ENCODE data around the gene VPS37C.

VPS37C gene

DNA sequence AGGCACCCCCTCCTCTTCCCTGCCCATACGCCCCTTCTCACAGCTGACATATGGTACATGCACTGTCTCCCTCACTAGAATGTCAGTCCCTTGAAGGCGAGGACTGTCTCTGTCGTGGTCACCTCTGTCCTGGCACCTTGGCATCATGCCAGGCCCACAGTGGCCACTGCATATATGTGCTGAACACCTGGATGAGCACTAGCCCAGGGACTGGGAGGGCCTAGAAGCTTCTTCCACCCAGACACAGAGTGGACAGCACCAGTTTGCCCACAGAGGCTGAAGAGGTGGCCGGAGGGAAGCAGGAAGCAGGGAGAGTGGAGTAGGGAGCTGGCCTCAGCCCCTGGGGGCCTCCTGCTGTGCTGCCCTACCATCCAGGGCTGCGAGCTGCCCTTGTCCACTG lies 28.6 kb downstream of the VPS37C start:
- no peak for DNase-seq (ENCODE audit: low spot score)

DNA sequence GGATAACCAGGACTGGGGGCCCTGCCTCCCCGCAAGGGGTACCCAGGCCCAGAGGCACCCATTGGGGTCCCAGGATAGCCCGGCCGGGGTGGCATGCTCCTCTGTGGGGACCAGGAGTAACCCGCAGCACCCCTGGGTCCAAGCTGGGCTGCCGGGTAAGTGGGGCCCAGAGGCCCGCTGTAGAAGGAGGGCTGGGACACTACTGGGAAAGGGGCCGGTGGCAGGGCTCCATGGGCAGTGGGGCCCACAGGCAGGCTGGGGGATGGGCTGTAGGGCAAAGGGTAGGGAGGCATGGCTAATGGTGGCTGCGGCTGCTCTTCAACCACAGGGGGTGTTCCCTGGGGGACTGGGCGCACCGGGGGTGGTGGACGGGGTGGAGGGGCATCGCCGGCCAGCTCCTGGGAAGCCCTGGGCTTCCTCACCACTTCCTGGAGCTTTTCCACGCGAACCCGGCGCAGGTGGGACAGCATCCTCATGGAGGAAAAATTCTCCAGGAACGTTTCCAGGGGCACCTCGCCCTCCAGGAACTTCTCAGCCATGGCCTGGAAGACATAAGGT lies 29.1 kb downstream of the VPS37C start:
- no peak for DNase-seq (ENCODE audit: low spot score)

- no peak for DNase-seq (ENCODE audit: low spot score)
These were observed 29.6 kb downstream of the VPS37C start for GRCh38 chr11:61131586-61131985.

- no peak for DNase-seq (ENCODE audit: low spot score)
These were observed 30.0 kb downstream of the VPS37C start for GRCh38 chr11:61131186-61131585.

GRCh38 chr11:61129639-61130523 lies 31.3 kb downstream of the VPS37C start:
- peak; percentile 96 for DNase-seq (ENCODE audit: low spot score)

DNA sequence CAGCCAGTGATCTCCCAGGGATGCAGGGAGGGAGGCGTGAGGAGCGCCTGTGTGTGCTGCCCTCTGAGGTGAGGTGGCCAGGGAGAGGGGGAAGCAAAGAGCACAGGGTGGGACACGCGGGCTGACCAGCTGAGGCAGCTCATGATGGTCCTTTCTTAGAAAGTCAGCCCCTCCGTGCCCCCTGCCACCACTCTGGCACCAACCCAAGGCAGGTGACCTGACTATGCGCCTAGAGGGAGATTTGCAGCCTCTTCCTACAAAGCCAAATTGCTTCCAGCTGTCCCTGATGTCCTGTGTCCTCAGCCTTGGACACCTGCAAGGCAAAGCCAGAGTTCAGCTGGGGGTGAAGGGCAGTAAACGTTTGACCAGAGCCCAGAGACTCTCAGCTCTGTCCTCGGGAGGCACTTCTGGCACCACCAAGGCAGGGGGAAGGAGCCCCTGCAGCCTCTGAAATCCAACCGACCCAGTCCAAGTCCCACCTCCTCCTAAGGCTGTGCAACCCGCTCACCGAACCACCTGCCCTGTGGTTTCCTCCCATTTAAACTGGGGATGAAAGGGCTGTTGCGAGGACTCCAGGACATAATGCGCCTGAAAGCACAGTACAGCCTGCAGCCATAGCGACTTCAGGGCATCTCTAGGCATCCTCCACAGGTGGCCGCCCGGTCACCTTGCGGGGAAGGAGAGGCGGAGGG lies 32.1 kb downstream of the VPS37C start:
- no peak for DNase-seq (ENCODE audit: low spot score)

GRCh38 chr11:61127991-61128390 lies 33.2 kb downstream of the VPS37C start:
- DNase-seq (ENCODE audit: low spot score), result no peak

- DNase-seq (ENCODE audit: low spot score), result no peak
These were observed 35.0 kb downstream of the VPS37C start for GRCh38 chr11:61126256-61126655.

GRCh38 chr11:61125310-61125684 lies 35.9 kb downstream of the VPS37C start:
- no peak for DNase-seq (ENCODE audit: low spot score)

GRCh38 chr11:61124574-61125309 lies 36.5 kb downstream of the VPS37C start:
- no peak for DNase-seq (ENCODE audit: low spot score)

- no peak for DNase-seq (ENCODE audit: low spot score)
These were observed 37.3 kb downstream of the VPS37C start for GRCh38 chr11:61123775-61124571.

- DNase-seq (ENCODE audit: low spot score), result no peak
These were observed 38.5 kb downstream of the VPS37C start for GRCh38 chr11:61122761-61123160.

- DNase-seq (ENCODE audit: low spot score), result no peak
These were observed 39.3 kb downstream of the VPS37C start for GRCh38 chr11:61121917-61122316.

DNA sequence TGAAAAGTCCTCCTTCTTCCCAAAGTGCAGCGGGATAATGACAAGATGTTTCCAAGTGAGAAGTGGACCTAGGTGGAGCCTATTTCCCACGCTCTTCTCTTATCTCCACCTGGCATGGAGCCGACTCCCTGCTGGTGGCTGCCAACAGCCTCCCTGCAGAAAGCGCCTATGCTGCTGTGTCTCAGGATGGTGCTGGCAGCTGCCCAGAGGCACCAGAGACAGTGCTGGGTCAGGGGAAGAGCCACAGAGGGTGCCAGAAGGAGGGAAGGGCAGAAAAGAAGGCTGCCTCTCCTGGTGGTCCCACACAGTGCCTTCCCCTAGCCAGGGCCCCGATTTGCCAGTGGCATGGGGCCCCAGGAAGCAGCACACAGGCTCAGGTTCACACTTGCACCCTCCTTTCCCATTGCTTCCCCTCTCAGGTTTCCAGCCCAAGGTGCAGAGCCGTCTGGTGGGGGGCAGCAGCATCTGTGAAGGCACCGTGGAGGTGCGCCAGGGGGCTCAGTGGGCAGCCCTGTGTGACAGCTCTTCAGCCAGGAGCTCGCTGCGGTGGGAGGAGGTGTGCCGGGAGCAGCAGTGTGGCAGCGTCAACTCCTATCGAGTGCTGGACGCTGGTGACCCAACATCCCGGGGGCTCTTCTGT lies 39.9 kb downstream of the VPS37C start:
- DNase-seq (ENCODE audit: low spot score), result peak; percentile 44

- DNase-seq (ENCODE audit: low spot score), result no peak
These were observed 40.5 kb downstream of the VPS37C start for GRCh38 chr11:61120706-61121191.

DNA sequence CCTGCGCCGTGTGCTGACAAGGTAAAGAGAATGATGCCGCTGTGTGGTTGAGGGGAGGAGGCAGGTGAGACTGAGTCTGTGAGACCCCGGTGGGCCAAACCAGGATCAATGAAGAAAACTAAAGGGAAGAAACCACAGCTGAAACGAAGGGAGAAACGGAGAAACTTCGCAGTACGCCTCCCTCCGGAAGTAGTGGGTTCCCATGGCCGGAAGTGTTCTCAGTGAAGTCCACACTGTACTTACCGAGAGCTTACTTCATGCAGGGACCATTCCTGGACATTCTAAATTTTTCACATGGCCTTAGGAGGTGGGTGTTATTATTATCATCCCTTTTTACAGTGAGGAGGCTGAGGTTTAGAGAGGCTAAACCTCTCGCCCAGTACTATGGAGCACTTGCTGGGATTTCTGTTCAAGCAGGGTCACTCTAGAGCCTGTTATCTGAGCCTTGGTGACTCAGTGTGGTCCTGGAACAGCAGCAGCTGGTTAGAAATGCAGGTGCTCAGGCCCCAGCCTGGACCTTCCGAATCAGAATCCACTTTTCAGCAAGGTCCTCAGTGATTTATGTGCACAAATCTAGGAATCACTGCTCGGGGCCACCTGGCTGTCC lies 41.0 kb downstream of the VPS37C start:
- no peak for DNase-seq (ENCODE audit: low spot score)

DNA sequence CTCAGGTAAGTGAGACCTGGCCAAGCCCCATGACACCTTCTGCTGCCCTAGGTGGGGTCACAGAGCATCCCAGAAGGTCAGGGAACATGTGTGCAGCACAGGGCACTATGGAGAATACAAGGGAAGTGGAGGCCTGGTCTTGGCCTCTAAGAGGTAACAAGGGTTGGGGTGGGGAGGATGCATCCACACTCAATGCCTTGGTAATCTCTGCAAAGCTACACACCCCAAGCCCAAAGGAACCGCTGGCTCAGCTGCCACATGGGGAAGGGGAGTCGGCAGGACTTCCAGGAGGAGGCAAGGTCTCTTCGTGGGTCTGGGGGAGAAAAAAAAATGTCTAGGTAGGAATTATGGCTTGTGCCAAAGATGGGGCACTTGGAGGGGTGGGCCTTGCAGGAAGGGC lies 41.7 kb downstream of the VPS37C start:
- DNase-seq (ENCODE audit: low spot score), result no peak

- DNase-seq (ENCODE audit: low spot score), result peak; percentile 41
These were observed 42.2 kb downstream of the VPS37C start for GRCh38 chr11:61119055-61119454.

GRCh38 chr11:61118406-61118805 lies 42.8 kb downstream of the VPS37C start:
- no peak for DNase-seq (ENCODE audit: low spot score)

GRCh38 chr11:61118004-61118403 lies 43.2 kb downstream of the VPS37C start:
- DNase-seq (ENCODE audit: low spot score), result no peak

DNA sequence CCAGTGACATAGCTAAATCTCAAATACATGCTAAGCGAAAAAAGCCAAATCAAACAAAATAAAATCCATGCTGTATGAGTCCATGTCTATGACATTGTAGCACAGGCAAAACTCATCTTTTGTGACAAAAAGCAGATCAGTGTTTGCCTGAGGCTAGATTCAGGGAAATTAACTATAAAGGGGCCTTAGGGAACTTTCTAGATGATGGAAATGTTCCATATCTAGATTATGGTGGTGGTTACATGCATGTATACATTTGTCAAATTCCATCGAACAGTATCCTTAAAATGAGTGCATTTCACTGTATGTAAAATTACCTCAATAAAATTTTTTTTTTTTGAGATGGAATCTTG lies 44.1 kb downstream of the VPS37C start:
- DNase-seq (ENCODE audit: low spot score), result no peak
